Naive thymus-derived CD4-positive, alpha-beta T cell (primary cell): ENCODE measurements around the gene MIEN1. TPM values are rescaled to one million over a fixed set of nuclear protein-coding genes. Genes with fewer than 3 reads are reported as not detected.
"Not testable (repeated sequence)": the region's sequence is repeated elsewhere in the genome, so short reads cannot be mapped to it uniquely, and the experiment has no call there.

Source experiments
- ATAC-seq: fragments of 150-1000 bp; cut with Tn5 transposase; 2 replicates; pipeline ENCODE4 v1.10.0; 2021; ENCODE audit warnings: mild to moderate bottlenecking, moderate library complexity
- CTCF ChIA-PET: fragments of 350-600 bp; sonication (Branson Sonifier 250); formaldehyde crosslinking; loops from one replicate; lab custom pipeline; 2021; ENCODE audit warnings: antibody characterized with exemption; lab: Charles Lee
- POLR2A ChIA-PET: fragments of 350-600 bp; sonication (Branson Sonifier 250); formaldehyde crosslinking; loops from one replicate; lab custom pipeline; 2021; ENCODE audit warnings: antibody characterized with exemption, inconsistent platforms; lab: Charles Lee
- DNase-seq, 9 donors: peaks; one replicate each; pipeline versions ENCODE4 v3.0.0 to v3.0.0-alpha.2; 2020 to 2022; ENCODE audit warnings: mixed read lengths in 1 of 9
- H3K27ac ChIP-seq: one replicate; pipeline ENCODE4 v1.7.0; 2013; ENCODE audit warnings: mild to moderate bottlenecking, low read depth, low read length, moderate library complexity
- H3K27me3 ChIP-seq, 2 donors: one replicate each; pipeline ENCODE4 v1.7.0; 2013; ENCODE audit warnings: low read length in 2 of 2, mild to moderate bottlenecking in 2 of 2, moderate library complexity in 2 of 2; ENCODE audit not compliant: control insufficient read depth in 2 of 2, insufficient read depth in 2 of 2
- H3K36me3 ChIP-seq, 3 experiments: 1 replicate in 2 of 3; 2 replicates in 1 of 3; pipeline ENCODE4 v1.7.0; 2013; ENCODE audit warnings: low read length in 3 of 3, mild to moderate bottlenecking in 3 of 3, moderate library complexity in 1 of 3; ENCODE audit not compliant: insufficient read depth in 3 of 3, control insufficient read depth in 2 of 3
- H3K4me1 ChIP-seq, 2 donors: one replicate each; pipeline ENCODE4 v1.7.0; 2013; ENCODE audit warnings: low read length in 2 of 2, mild to moderate bottlenecking in 2 of 2, moderate library complexity in 1 of 2; ENCODE audit not compliant: control insufficient read depth in 2 of 2, insufficient read depth in 2 of 2
- H3K4me3 ChIP-seq: 2 replicates; pipeline ENCODE4 v1.7.0; 2013; ENCODE audit warnings: mild to moderate bottlenecking, low read length
- H3K9me3 ChIP-seq, 3 experiments: 1 replicate in 2 of 3; 2 replicates in 1 of 3; pipeline ENCODE4 v1.7.0; 2013; ENCODE audit warnings: low read length in 3 of 3; ENCODE audit not compliant: control insufficient read depth in 2 of 3
- H3K27ac Mint-ChIP-seq, 9 donors: one replicate each; pipeline ENCODE4 v1.8.0; 2020 to 2022; ENCODE audit warnings: mixed read lengths in 9 of 9, mild to moderate bottlenecking in 8 of 9, moderate library complexity in 5 of 9, inconsistent platforms in 2 of 9
- H3K27me3 Mint-ChIP-seq, 5 donors: one replicate each; pipeline ENCODE4 v1.8.0; 2021 to 2022; ENCODE audit warnings: mixed read lengths in 5 of 5, mild to moderate bottlenecking in 1 of 5
- H3K36me3 Mint-ChIP-seq, 5 donors: one replicate each; pipeline ENCODE4 v1.8.0; 2020 to 2022; ENCODE audit warnings: mixed read lengths in 5 of 5, mild to moderate bottlenecking in 3 of 5, inconsistent platforms in 1 of 5
- H3K4me1 Mint-ChIP-seq, 7 donors: one replicate each; pipeline ENCODE4 v1.8.0; 2020 to 2022; ENCODE audit warnings: mixed read lengths in 7 of 7, mild to moderate bottlenecking in 3 of 7, inconsistent platforms in 1 of 7
- H3K4me3 Mint-ChIP-seq, 10 donors: one replicate each; pipeline ENCODE4 v1.8.0; 2020 to 2022; ENCODE audit warnings: mild to moderate bottlenecking in 10 of 10, mixed read lengths in 10 of 10, moderate library complexity in 6 of 10, inconsistent platforms in 2 of 10
- H3K9me3 Mint-ChIP-seq, 11 donors: one replicate each; pipeline ENCODE4 v1.8.0; 2020 to 2022; ENCODE audit warnings: mixed read lengths in 11 of 11, mild to moderate bottlenecking in 4 of 11, inconsistent platforms in 1 of 11, moderate library complexity in 1 of 11
- intact Hi-C, 2 donors: fragments of 100-400 bp; cut with micrococcal nuclease; formaldehyde crosslinking; loops; one replicate each; pipeline ENCODE4 v1.15.1; 2023
- polyA plus RNA-seq, 2 donors: library from polyadenylated mRNA; unstranded; fragments of 300-500 nt; fragmentation: Illumina TruSeq; gene quantifications; one replicate each; pipeline ENCODE4 v1.2.3, GENCODE V29; 2021
- total RNA-seq, 6 experiments: library from RNA in 5 of 6; stranded (reverse) in 5 of 6; gene quantifications; 1 replicate in 5 of 6; 2 replicates in 1 of 6; pipeline ENCODE4 v1.2.3 and lab custom pipeline; 2021 to 2026

MIEN1 gene
- total and polyA plus RNA-seq, 7 experiments from 2014 or later = 28.7 to 74.3 (median 34.4) TPM

GRCh38 chr17:39699818-39700147 lies 30.5 kb downstream of the MIEN1 start, which contains the start of gene ERBB2:
TSS of gene ERBB2 (plus strand) at chr17:39700064. CDS start at chr17:39700239, 175 bp downstream.
- POLR2A ChIA-PET = interaction anchor here (1.5 kb wide), 1 partner anchor 12 kb away, joined by 4 read pairs; the partner anchor contains the start of gene PGAP3
- peak within 1 kb of the TSS in 9 of 10 donors; percentile 18 to 72 (median 45) for H3K4me3 Mint-ChIP-seq
- no peaks in the 10 kb centered on the region for H3K9me3 ChIP-seq

GRCh38 chr17:39699157-39699817 lies 31.0 kb downstream of the MIEN1 start:
- H3K36me3 ChIP-seq, CTCF ChIA-PET, H3K27ac Mint-ChIP-seq, H3K4me1 ChIP-seq, intact Hi-C loops, ATAC-seq, H3K9me3 ChIP-seq, H3K4me3 ChIP-seq, DNase-seq, H3K9me3 Mint-ChIP-seq, H3K27ac ChIP-seq: not testable (repeated sequence)
- H3K27me3 ChIP-seq = peaks cover 3 to 14% of the 10 kb centered on the region in 2 donors
- Mint-ChIP-seq H3K4me1 (peaks cover 5 to 18% (median 10%) of the 10 kb centered on the region in 7 donors), H3K27me3 (peaks cover 28 to 48% (median 29%) of the 10 kb centered on the region in 5 donors), H3K4me3 (peak overlapping the region in 6 of 10 donors; percentile 30 to 72 (median 52)), H3K36me3 (peaks cover 0 to 20% (median 6%) of the 10 kb centered on the region in 5 donors)
- POLR2A ChIA-PET = interaction anchor here (1.5 kb wide), 1 partner anchor 11 kb away, joined by 4 read pairs; the partner anchor contains the start of gene PGAP3

More at GRCh38 chr17:39699818-39700147, 30.5 kb downstream of the MIEN1 start, which contains the start of gene ERBB2:
- CTCF ChIA-PET = no interaction called here
- H3K36me3 ChIP-seq = no peaks in the 10 kb centered on the region
- intact Hi-C loops = no loop called here
- peaks cover 28 to 48% (median 29%) of the 10 kb centered on the region in 5 donors for H3K27me3 Mint-ChIP-seq
- peaks cover 0 to 16% (median 6%) of the 10 kb centered on the region in 5 donors for H3K36me3 Mint-ChIP-seq
- ATAC-seq = no peak
- H3K4me1 ChIP-seq = no peaks in the 10 kb centered on the region
- peak within 1 kb of the TSS in 1 of 9 donors; percentile 13 for H3K27ac Mint-ChIP-seq
- DNase-seq = no peak
- no peak within 1 kb of the TSS for H3K27ac ChIP-seq
- no peak within 1 kb of the TSS for H3K4me3 ChIP-seq
- H3K27me3 ChIP-seq = peaks cover 3 to 14% of the 10 kb centered on the region in 2 donors
- peaks cover 0 to 2% (median 0%) of the 10 kb centered on the region in 11 donors for H3K9me3 Mint-ChIP-seq
- H3K4me1 Mint-ChIP-seq = peaks cover 5 to 18% (median 10%) of the 10 kb centered on the region in 7 donors

GRCh38 chr17:39697961-39698360 lies 32.4 kb downstream of the MIEN1 start:
- H3K36me3 ChIP-seq = no peaks in the 10 kb centered on the region
- ATAC-seq (no peak), DNase-seq (no peak)
- Mint-ChIP-seq H3K4me1 (peaks cover 0 to 18% (median 10%) of the 10 kb centered on the region in 7 donors), H3K27me3 (peaks cover 28 to 45% (median 29%) of the 10 kb centered on the region in 5 donors), H3K9me3 (peaks cover 0 to 2% (median 0%) of the 10 kb centered on the region in 11 donors), H3K36me3 (peaks cover 0 to 20% (median 6%) of the 10 kb centered on the region in 5 donors), H3K4me3 (no peak overlapping the region), H3K27ac (no peak overlapping the region)
- ChIA-PET CTCF (interaction anchor here (0.7 to 1.2 kb wide), 2 partner anchors 265 to 633 kb away, joined by 3 to 4 read pairs; partner anchors contain the start of gene GSDMA), POLR2A (no interaction called here)
- H3K27ac ChIP-seq = no peak overlapping the region
- H3K4me3 ChIP-seq = no peak overlapping the region
- H3K9me3 ChIP-seq = no peaks in the 10 kb centered on the region
- H3K4me1 ChIP-seq = no peaks in the 10 kb centered on the region
- H3K27me3 ChIP-seq = peaks cover 3 to 14% of the 10 kb centered on the region in 2 donors
- intact Hi-C loops = no loop called here

- H3K4me1 Mint-ChIP-seq = peaks cover 0 to 13% (median 10%) of the 10 kb centered on the region in 7 donors
- Histone ChIP-seq H3K4me3 (no peak overlapping the region), H3K27me3 (peaks cover 3 to 14% of the 10 kb centered on the region in 2 donors), H3K27ac (no peak overlapping the region), H3K9me3 (no peaks in the 10 kb centered on the region), H3K36me3 (no peaks in the 10 kb centered on the region), H3K4me1 (no peaks in the 10 kb centered on the region)
- no peak overlapping the region for H3K27ac Mint-ChIP-seq
- no peak overlapping the region for H3K4me3 Mint-ChIP-seq
- peaks cover 0 to 2% (median 0%) of the 10 kb centered on the region in 11 donors for H3K9me3 Mint-ChIP-seq
- ChIA-PET POLR2A (interaction anchor here (1.0 kb wide), 1 partner anchor 9 kb away, joined by 4 read pairs; the partner anchor contains the start of gene PGAP3), CTCF (interaction anchor here (1.2 kb wide), 1 partner anchor 266 kb away, joined by 4 read pairs; the partner anchor contains the start of gene GSDMA)
- intact Hi-C loops = no loop called here
- peaks cover 0 to 20% (median 6%) of the 10 kb centered on the region in 5 donors for H3K36me3 Mint-ChIP-seq
- DNase-seq (no peak), ATAC-seq (no peak)
- peaks cover 26 to 36% (median 28%) of the 10 kb centered on the region in 5 donors for H3K27me3 Mint-ChIP-seq
These were observed 33.6 kb downstream of the MIEN1 start for GRCh38 chr17:39696731-39697130.

GRCh38 chr17:39695089-39695474 lies 35.2 kb downstream of the MIEN1 start:
- H3K4me3 ChIP-seq = no peak overlapping the region
- Mint-ChIP-seq H3K27me3 (peaks cover 13 to 22% (median 18%) of the 10 kb centered on the region in 5 donors), H3K36me3 (peaks cover 0 to 20% (median 6%) of the 10 kb centered on the region in 5 donors), H3K9me3 (peaks cover 0 to 2% (median 0%) of the 10 kb centered on the region in 11 donors), H3K4me1 (peaks cover 0 to 9% (median 6%) of the 10 kb centered on the region in 7 donors), H3K4me3 (no peak overlapping the region), H3K27ac (no peak overlapping the region)
- intact Hi-C loops = no loop called here
- no peak overlapping the region for H3K27ac ChIP-seq
- no peaks in the 10 kb centered on the region for H3K4me1 ChIP-seq
- CTCF ChIA-PET = interaction anchor here (1.0 kb wide), 1 partner anchor 15 kb away, joined by 4 read pairs; no protein-coding TSS in a partner anchor
- no peaks in the 10 kb centered on the region for H3K36me3 ChIP-seq
- DNase-seq = no peak
- POLR2A ChIA-PET = interaction anchor here (1.3 kb wide), 1 partner anchor 34 kb away, joined by 3 read pairs; no protein-coding TSS in a partner anchor
- H3K9me3 ChIP-seq = no peaks in the 10 kb centered on the region
- ATAC-seq = no peak
- H3K27me3 ChIP-seq = peaks cover 3 to 10% of the 10 kb centered on the region in 2 donors

- Histone ChIP-seq H3K4me1 (no peaks in the 10 kb centered on the region), H3K36me3 (no peaks in the 10 kb centered on the region), H3K27me3 (peaks cover 3 to 5% of the 10 kb centered on the region in 2 donors), H3K27ac (no peak overlapping the region), H3K9me3 (no peaks in the 10 kb centered on the region), H3K4me3 (no peak overlapping the region)
- no peak overlapping the region for H3K27ac Mint-ChIP-seq
- DNase-seq (no peak), ATAC-seq (no peak)
- no peaks in the 10 kb centered on the region for H3K9me3 Mint-ChIP-seq
- no peak overlapping the region for H3K4me3 Mint-ChIP-seq
- H3K4me1 Mint-ChIP-seq = peaks cover 0 to 6% (median 2%) of the 10 kb centered on the region in 7 donors
- ChIA-PET CTCF (interaction anchor here (1.0 kb wide), 1 partner anchor 14 kb away, joined by 4 read pairs; no protein-coding TSS in a partner anchor), POLR2A (no interaction called here)
- peaks cover 10 to 19% (median 14%) of the 10 kb centered on the region in 5 donors for H3K27me3 Mint-ChIP-seq
- H3K36me3 Mint-ChIP-seq = peaks cover 0 to 19% (median 6%) of the 10 kb centered on the region in 5 donors
- intact Hi-C loops = no loop called here
These were observed 35.7 kb downstream of the MIEN1 start for GRCh38 chr17:39694593-39694992.
